Measurements from ENCODE around the gene HSPB1. TPM values are rescaled to one million over a fixed set of nuclear protein-coding genes. Genes with fewer than 3 reads are reported as not detected.

The HSPB1 gene
- total RNA-seq, 2 experiments from 2014 or later: 204 to 349 TPM

GRCh38 chr7:76260171-76260703 is 42.2 kb upstream of the HSPB1 start:
- intact Hi-C loops (cut with micrococcal nuclease; ENCODE audit: unreplicated experiment): no loop called here
- peak; percentile 56 for DNase-seq (ENCODE audit: low spot score)
- Histone ChIP-seq H4K20me1 (ENCODE audit: insufficient read depth, low read length) (no peaks in the 10 kb centered on the region), H3K9me2 (ENCODE audit: insufficient read depth, low read length) (no peaks in the 10 kb centered on the region), H3K4me2 (ENCODE audit: low read length) (no peak overlapping the region), H3K36me3 (ENCODE audit: insufficient read depth, low read length) (no peaks in the 10 kb centered on the region), H2AFZ (ENCODE audit: low read length) (no peak overlapping the region), H3K27ac (ENCODE audit: low read depth, low read length, poor library complexity, severe bottlenecking) (no peak overlapping the region), H3K79me2 (ENCODE audit: insufficient read depth, low read depth, low read length) (no peaks in the 10 kb centered on the region), H3K9me3 (ENCODE audit: low read length) (no peaks in the 10 kb centered on the region), H3K4me1 (ENCODE audit: insufficient read depth, low read length, poor library complexity, severe bottlenecking) (peaks cover 4% of the 10 kb centered on the region), H3K4me3 (ENCODE audit: low read depth, low read length, poor library complexity, severe bottlenecking) (no peak overlapping the region)
- TF ChIP-seq CTCF (conservative IDR thresholded peaks at IDR 0.05; ENCODE audit: low read length) (no peak), EZH2phosphoT487 (IDR thresholded peaks at IDR 0.05; ENCODE audit: borderline replicate concordance, low read depth, low read length) (no peak)
- no TSS peak for BruUV-seq (replicated peaks)
- POLR2A ChIA-PET: no interaction called here
- CTCF ChIA-PET (ENCODE audit: unreplicated experiment): interaction anchor here (0.7 kb wide), 1 partner anchor 60 kb away, joined by 7 read pairs; no protein-coding TSS in a partner anchor

GRCh38 chr7:76261329-76261728 is 41.1 kb upstream of the HSPB1 start:
- ChIA-PET CTCF (ENCODE audit: unreplicated experiment) (no interaction called here), POLR2A (no interaction called here)
- no TSS peak for BruUV-seq (replicated peaks)
- no peaks in the 10 kb centered on the region for H3K79me2 ChIP-seq (ENCODE audit: insufficient read depth, low read depth, low read length)
- peaks cover 4% of the 10 kb centered on the region for H3K4me1 ChIP-seq (ENCODE audit: insufficient read depth, low read length, poor library complexity, severe bottlenecking)
- no peaks in the 10 kb centered on the region for H4K20me1 ChIP-seq (ENCODE audit: insufficient read depth, low read length)
- no peaks in the 10 kb centered on the region for H3K9me3 ChIP-seq (ENCODE audit: low read length)
- no peak overlapping the region for H3K27ac ChIP-seq (ENCODE audit: low read depth, low read length, poor library complexity, severe bottlenecking)
- no peaks in the 10 kb centered on the region for H3K9me2 ChIP-seq (ENCODE audit: insufficient read depth, low read length)
- H3K4me3 ChIP-seq (ENCODE audit: low read depth, low read length, poor library complexity, severe bottlenecking): no peak overlapping the region
- H3K4me2 ChIP-seq (ENCODE audit: low read length): no peak overlapping the region
- no peak for DNase-seq (ENCODE audit: low spot score)
- no peak for TF ChIP-seq CTCF (conservative IDR thresholded peaks at IDR 0.05; ENCODE audit: low read length)
- TF ChIP-seq EZH2phosphoT487 (IDR thresholded peaks at IDR 0.05; ENCODE audit: borderline replicate concordance, low read depth, low read length): no peak
- no peak overlapping the region for H2AFZ ChIP-seq (ENCODE audit: low read length)
- intact Hi-C loops (cut with micrococcal nuclease; ENCODE audit: unreplicated experiment): no loop called here
- H3K36me3 ChIP-seq (ENCODE audit: insufficient read depth, low read length): no peaks in the 10 kb centered on the region

DNA sequence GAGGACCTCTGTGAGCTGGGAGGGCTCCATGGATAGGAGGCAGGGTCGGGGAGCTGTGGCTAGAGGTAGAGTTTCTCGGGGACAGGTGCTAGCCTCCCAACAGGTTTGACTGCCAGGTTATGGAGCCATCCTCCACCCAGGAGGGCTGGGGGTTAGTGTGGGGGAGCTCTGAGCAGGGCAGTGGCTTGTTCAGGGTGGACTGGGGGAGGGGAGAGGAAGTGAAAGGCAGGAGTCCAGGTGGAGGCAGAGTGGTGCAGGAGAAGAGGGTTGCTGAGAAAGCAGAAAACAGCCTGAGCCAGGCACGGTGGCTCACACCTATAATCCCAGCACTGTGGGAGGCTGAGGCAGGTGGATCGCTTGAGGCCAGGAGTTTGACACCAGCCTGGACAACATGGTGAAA is 40.5 kb upstream of the HSPB1 start:
- Histone ChIP-seq H3K9me3 (ENCODE audit: low read length) (no peaks in the 10 kb centered on the region), H3K27ac (ENCODE audit: low read depth, low read length, poor library complexity, severe bottlenecking) (no peak overlapping the region), H3K4me2 (ENCODE audit: low read length) (no peak overlapping the region), H3K79me2 (ENCODE audit: insufficient read depth, low read depth, low read length) (no peaks in the 10 kb centered on the region), H3K9me2 (ENCODE audit: insufficient read depth, low read length) (no peaks in the 10 kb centered on the region), H2AFZ (ENCODE audit: low read length) (no peak overlapping the region), H3K4me1 (ENCODE audit: insufficient read depth, low read length, poor library complexity, severe bottlenecking) (peaks cover 4% of the 10 kb centered on the region), H3K4me3 (ENCODE audit: low read depth, low read length, poor library complexity, severe bottlenecking) (no peak overlapping the region), H3K36me3 (ENCODE audit: insufficient read depth, low read length) (no peaks in the 10 kb centered on the region), H4K20me1 (ENCODE audit: insufficient read depth, low read length) (no peaks in the 10 kb centered on the region)
- DNase-seq (ENCODE audit: low spot score): peak; percentile 18
- ChIA-PET CTCF (ENCODE audit: unreplicated experiment) (interaction anchor here (0.5 to 0.6 kb wide), 2 partner anchors 21 to 52 kb away, joined by 4 read pairs; no protein-coding TSS in a partner anchor), POLR2A (interaction anchor here (0.9 kb wide), 1 partner anchor 16 kb away, joined by 3 read pairs; no protein-coding TSS in a partner anchor)
- intact Hi-C loops (cut with micrococcal nuclease; ENCODE audit: unreplicated experiment): no loop called here
- no TSS peak for BruUV-seq (replicated peaks)
- TF ChIP-seq CTCF (conservative IDR thresholded peaks at IDR 0.05; ENCODE audit: low read length) (no peak), EZH2phosphoT487 (IDR thresholded peaks at IDR 0.05; ENCODE audit: borderline replicate concordance, low read depth, low read length) (no peak)

All from OCI-LY7 (cell line).